Kidney glomerular epithelial cell (primary cell): ENCODE measurements around the gene SERINC3.

ENCODE experiments used
- DNase-seq: peaks from one replicate; lab custom pipeline; 2025; lab: John Stamatoyannopoulos, UW

The SERINC3 gene

DNA sequence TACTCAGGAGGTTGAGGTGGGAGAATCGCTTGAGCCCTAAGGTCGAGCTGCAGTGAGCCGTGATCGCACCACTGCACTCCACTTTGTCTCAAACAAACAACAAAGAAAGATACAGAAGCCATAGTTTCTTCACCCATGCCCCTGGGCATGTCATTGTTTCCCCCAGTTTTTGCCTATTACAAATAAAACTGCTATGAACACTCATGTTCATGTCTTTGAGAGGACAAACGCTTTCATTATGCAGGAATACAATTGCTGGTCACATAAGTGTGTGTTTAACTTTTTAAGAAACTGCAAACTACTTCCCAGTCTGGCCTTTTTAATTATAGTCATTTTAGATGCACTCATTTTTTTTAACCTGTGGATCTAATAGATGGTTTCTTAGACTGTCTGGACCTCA is 58.4 kb downstream of the SERINC3 start:
- DNase-seq = no peak

GRCh38 chr20:44461803-44462174 is 60.1 kb downstream of the SERINC3 start:
- DNase-seq = no peak

- DNase-seq = no peak
These were observed 60.6 kb downstream of the SERINC3 start for GRCh38 chr20:44461142-44461802.

DNA sequence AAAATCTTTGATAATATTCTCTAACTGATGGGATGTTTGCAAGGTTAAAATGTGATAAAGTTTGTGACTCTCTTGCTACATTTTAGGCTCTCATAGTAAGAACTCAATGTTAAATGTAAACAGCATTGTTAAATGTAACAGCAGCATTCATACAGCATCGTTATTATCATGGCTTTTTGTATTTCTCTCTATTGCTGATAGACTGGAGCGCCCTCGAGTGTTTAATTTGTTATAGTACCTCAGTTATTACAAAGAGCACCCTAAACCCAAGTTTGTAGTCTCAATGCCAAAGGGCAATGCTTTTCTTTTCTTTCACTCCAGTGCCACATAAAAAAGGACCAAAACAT is 61.1 kb downstream of the SERINC3 start:
- DNase-seq = peak; percentile 53

DNA sequence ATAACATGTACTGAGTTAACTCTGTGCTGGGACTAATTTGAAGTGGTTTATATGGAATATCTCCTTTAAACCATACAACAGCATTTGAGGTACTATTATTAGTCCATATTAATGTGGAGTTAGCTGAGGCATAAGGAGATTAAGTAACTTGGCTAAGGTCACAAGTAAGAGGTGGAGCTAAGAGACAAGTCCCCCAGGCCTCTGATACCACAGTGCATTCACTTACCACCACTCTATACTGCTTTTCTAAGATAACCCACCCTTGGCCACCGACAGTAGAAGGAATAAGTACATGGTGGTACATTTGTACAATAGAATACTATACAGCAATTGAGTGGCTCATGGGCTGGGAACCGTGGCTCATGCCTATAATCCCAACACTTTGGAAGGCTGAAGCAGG is 62.6 kb downstream of the SERINC3 start:
- no peak for DNase-seq

GRCh38 chr20:44457016-44457415 is 64.9 kb downstream of the SERINC3 start:
- DNase-seq = no peak

DNA sequence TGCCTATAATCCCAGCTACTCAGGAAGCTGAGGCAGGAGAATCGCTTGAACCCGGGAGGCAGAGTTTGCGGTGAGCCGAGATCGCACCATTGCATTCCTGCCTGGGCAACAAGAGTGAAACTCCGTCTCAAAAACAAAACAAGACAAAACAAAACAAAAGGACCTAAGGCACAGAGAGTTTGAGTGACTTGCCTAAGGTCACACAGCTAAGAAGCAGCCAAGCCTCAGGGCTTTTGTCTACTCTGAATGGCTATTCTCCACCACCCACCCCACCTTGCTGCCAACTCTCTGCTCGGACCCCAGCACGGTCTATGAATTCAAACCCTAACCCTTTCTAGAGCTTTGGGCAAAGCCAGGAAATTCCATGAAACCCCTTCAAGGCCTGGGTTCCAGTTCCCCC is 65.3 kb downstream of the SERINC3 start:
- no peak for DNase-seq

DNA sequence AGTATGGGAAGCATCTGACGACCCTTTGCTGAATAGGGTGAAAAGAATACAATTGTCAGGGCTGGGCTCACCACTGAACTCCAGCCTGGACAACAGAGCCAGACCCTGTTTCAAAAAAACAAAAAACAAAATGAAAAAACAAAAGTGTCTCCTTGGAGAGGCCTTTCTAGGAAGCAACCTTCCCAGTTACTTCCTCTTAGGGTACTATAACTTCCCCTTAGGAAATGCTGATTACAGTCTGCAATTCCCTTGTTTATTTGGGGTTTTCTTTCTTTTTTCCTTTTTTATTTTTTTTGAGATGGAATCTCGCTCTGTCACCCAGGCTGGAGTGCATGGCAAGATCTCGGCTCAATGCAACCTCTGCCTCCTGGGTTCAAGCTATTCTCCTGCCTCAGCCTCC is 66.7 kb downstream of the SERINC3 start:
- no peak for DNase-seq

- peak; percentile 1 for DNase-seq
These were observed 67.4 kb downstream of the SERINC3 start for GRCh38 chr20:44454306-44454963.

DNA sequence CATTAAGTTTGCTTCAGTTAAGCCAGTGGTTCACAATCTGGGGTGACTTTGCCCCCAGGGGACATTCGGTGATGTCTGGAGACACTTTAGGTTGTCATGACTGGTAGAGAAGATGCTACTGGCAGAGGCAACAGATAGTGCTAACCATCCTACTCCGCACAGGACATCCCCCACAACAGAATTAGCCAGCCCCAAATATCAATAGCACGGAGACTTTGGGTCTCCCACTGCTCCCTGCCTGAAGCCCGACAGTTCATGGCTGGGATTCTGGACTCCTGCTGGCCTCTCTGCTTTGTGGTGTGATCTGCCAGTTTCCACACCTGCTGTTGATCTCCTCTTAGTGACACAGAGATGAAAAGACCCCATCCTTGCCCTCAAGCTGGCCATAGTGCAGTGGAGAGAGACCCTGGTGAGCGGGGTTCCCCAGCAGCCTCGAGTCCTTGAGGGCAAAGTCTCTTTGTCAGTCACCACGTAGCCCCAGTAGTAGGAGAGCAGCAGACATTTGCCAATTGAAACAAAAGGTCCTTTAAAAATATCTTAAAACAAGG is 70.9 kb downstream of the SERINC3 start:
- DNase-seq = no peak

- DNase-seq = no peak
These were observed 71.5 kb downstream of the SERINC3 start for GRCh38 chr20:44450281-44450889.

DNA sequence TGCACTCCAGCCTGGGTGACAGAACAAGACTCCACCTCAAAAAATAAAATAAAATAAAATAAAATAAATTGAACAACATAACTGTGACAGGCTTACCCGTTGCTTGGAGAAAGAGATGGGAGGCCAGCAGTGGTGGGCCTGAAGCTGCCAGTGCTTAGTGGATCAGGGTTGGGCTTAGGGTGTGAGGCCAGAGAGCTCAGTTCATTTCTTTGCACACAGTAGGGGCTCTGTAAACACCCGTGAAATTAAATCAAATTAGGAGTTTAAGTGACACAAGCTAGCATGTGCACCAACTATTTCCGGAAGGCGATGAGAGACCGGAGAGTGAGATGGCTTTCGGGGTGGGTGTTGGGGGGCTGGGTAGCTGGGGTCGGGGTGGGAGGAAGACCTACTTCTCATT is 72.0 kb downstream of the SERINC3 start:
- no peak for DNase-seq

DNA sequence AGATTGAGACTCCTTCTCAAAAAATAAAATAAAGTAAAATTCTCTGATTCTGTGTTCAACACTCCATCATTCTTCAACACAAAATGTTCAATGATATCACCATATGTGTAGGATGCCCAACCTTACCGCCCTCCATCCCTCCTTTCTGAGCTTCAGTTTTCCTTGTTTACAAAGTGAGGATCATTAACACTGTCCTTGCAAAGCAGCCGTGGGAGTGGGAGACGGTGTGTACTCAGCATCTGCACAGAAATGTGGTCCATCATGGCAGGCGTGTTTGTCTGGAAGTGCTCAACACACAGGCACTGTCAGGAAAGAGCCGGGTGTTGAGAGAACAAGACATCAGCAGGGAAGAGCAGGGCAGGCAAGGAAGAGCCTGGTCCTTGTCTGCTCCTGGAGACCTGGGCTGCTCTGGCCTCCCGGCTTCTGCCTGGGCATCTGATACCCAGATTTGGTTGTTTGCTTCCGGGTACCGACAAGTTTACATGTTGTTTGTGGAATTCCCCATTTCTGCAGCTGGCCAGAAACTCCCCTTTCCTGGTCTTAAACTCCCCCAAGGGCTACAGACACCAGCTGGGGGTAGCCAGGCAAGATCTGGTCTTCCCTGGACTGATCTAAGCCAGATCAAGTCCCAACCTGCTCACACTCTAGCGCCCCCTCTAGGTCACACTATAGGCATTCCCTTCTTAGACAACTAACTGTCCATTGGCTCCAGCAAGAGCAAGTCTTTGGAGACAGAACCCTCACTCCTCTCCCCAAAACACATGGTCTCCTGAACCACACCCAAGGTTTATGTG is 72.9 kb downstream of the SERINC3 start:
- DNase-seq = no peak

GRCh38 chr20:44447827-44448419 is 73.9 kb downstream of the SERINC3 start:
- DNase-seq = no peak
